SKM-1 (cell line): ENCODE measurements around the gene LILRA5.
"Not testable (repeated sequence)": the region's sequence is repeated elsewhere in the genome, so short reads cannot be mapped to it uniquely, and the experiment has no call there.

Source experiments
- DNase-seq: peaks from one replicate; lab custom pipeline; 2025; ENCODE audit not compliant: unreplicated experiment; lab: John Stamatoyannopoulos, UW

LILRA5 gene

GRCh38 chr19:54335164-54335563 is 22.2 kb upstream of the LILRA5 start:
- DNase-seq = no peak

GRCh38 chr19:54333586-54334298 is 20.8 kb upstream of the LILRA5 start:
- DNase-seq = no peak

GRCh38 chr19:54332149-54332548 is 19.2 kb upstream of the LILRA5 start:
- no peak for DNase-seq

GRCh38 chr19:54331626-54332025 is 18.7 kb upstream of the LILRA5 start:
- DNase-seq = no peak

- no peak for DNase-seq
Observed at GRCh38 chr19:54329476-54330165, 16.7 kb upstream of the LILRA5 start.

- not testable (repeated sequence) for DNase-seq
Observed at GRCh38 chr19:54328781-54329180, 15.8 kb upstream of the LILRA5 start.

- no peak for DNase-seq
Observed at GRCh38 chr19:54325631-54326030, 12.7 kb upstream of the LILRA5 start.

GRCh38 chr19:54325194-54325621 is 12.2 kb upstream of the LILRA5 start:
- no peak for DNase-seq

- DNase-seq = no peak
Observed at GRCh38 chr19:54324071-54324470, 11.1 kb upstream of the LILRA5 start.

GRCh38 chr19:54322934-54323333 is 10.0 kb upstream of the LILRA5 start:
- DNase-seq = not testable (repeated sequence)

- not testable (repeated sequence) for DNase-seq
Observed at GRCh38 chr19:54322295-54322694, 9.3 kb upstream of the LILRA5 start.

- no peak for DNase-seq
Observed at GRCh38 chr19:54319892-54320670, 7.1 kb upstream of the LILRA5 start.

GRCh38 chr19:54319049-54319448 is 6.1 kb upstream of the LILRA5 start:
- DNase-seq = no peak

- no peak for DNase-seq
Observed at GRCh38 chr19:54317965-54318240, 4.9 kb upstream of the LILRA5 start.

- no peak for DNase-seq
Observed at GRCh38 chr19:54317108-54317964, 4.4 kb upstream of the LILRA5 start.

GRCh38 chr19:54316746-54317107 is 3.8 kb upstream of the LILRA5 start:
- no peak for DNase-seq

GRCh38 chr19:54315956-54316355 is 3.0 kb upstream of the LILRA5 start:
- no peak for DNase-seq

GRCh38 chr19:54312011-54312410 is 955 bp downstream of the LILRA5 start:
- DNase-seq = no peak

GRCh38 chr19:54311486-54311885 is 1.5 kb downstream of the LILRA5 start:
- DNase-seq = no peak

- no peak for DNase-seq
Observed at GRCh38 chr19:54310543-54310942, 2.4 kb downstream of the LILRA5 start.

GRCh38 chr19:54309811-54310210 is 3.2 kb downstream of the LILRA5 start:
- DNase-seq = no peak
